Heart right ventricle (tissue), 16 donors: Measurements from ENCODE around the gene LMAN1L. TPM values are rescaled to one million over a fixed set of nuclear protein-coding genes. Genes with fewer than 3 reads are reported as not detected.

ENCODE experiments used
- ATAC-seq, 8 donors: fragments of 200-7000 bp; cut with Tn5 transposase; one replicate each; pipeline ENCODE4 v1.9.1; 2020; ENCODE audit warnings: mild to moderate bottlenecking in 8 of 8, moderate library complexity in 8 of 8, moderate number of reproducible peaks in 1 of 8
- DNase-seq, 2 donors: peaks; one replicate each; pipeline ENCODE4 v3.0.0-alpha.2; 2020
- H3K27ac ChIP-seq, 10 donors: fragments of 200-600 bp; sonication (generic) in 2 of 10; one replicate each; pipeline versions ENCODE4 v1.5.0 to v1.8.0; 2020 to 2022; ENCODE audit warnings: mild to moderate bottlenecking in 3 of 10
- H3K27me3 ChIP-seq, 7 donors: fragments of 200-600 bp; one replicate each; pipeline ENCODE4 v1.8.0; 2021 to 2022; ENCODE audit warnings: mild to moderate bottlenecking in 2 of 7
- H3K36me3 ChIP-seq, 9 donors: fragments of 200-600 bp; sonication (generic) in 1 of 9; one replicate each; pipeline versions ENCODE4 v1.5.0 to v1.8.0; 2020 to 2022; ENCODE audit warnings: mild to moderate bottlenecking in 2 of 9
- H3K4me1 ChIP-seq, 9 donors: fragments of 200-600 bp; sonication (generic) in 1 of 9; one replicate each; pipeline versions ENCODE4 v1.5.0 to v1.8.0; 2020 to 2022; ENCODE audit warnings: mild to moderate bottlenecking in 4 of 9
- H3K4me3 ChIP-seq, 10 donors: fragments of 200-600 bp; sonication (generic) in 2 of 10; one replicate each; pipeline versions ENCODE4 v1.5.0 to v1.8.0; 2020 to 2022; ENCODE audit warnings: mild to moderate bottlenecking in 7 of 10, moderate library complexity in 2 of 10
- H3K9me3 ChIP-seq, 11 donors: fragments of 200-600 bp in 10 of 11; sonication (generic) in 2 of 11; one replicate each; pipeline versions ENCODE4 v1.5.0 to v1.8.0; 2013 to 2022; ENCODE audit warnings: mild to moderate bottlenecking in 2 of 11, control low read depth in 1 of 11, moderate library complexity in 1 of 11
- CTCF ChIP-seq, 9 donors: fragments of 200-600 bp; sonication (generic) in 2 of 9; IDR thresholded peaks; one replicate each; pipeline versions ENCODE4 v1.5.0 to v1.8.0; 2021 to 2022; ENCODE audit warnings: antibody characterized with exemption in 9 of 9, mild to moderate bottlenecking in 5 of 9, moderate library complexity in 1 of 9
- WGBS, 2 donors: extraction: QIAGEN DNeasy Blood & Tissue Kit; methylation state at CpG; one replicate each; pipeline ENCODE4 v1.1.7; 2013; ENCODE audit warnings: inconsistent platforms in 1 of 2; 5-methylcytosine and 5-hydroxymethylcytosine counted together
- intact Hi-C, 10 donors: fragments of 100-400 bp; cut with DNase I; formaldehyde crosslinking; loops; one replicate each; pipeline versions ENCODE4 v1.11.1 to v1.14.2; 2022
- polyA plus RNA-seq, 2 donors: library from polyadenylated mRNA; stranded (reverse); fragments of 200-250 nt; gene quantifications; one replicate each; pipeline ENCODE4 v1.2.3, GENCODE V29; 2013
- total RNA-seq, 10 donors: library from RNA; stranded (reverse); fragmentation: NEBNext Ultra II Directional in 3 of 10; extraction: Animal tissue kit (Norgen Biotek cat#: 25700) in 3 of 10; gene quantifications; one replicate each; pipeline versions ENCODE4 v1.2.1 to v1.2.4, GENCODE V29; 2021 to 2023
- donor health status: Arrhythmogenic right ventricular cardiomyopathy.
- donor health status: ischemic (EF 13 %, LVEDD 7.1; RV severe dilation, severe dysfunction).
- donor health status: healthy with polysubstance abuse.
- donor health status: DM: no; HTN: yes; CAD: no.
- donor health status: DM: no; HTN: no; CAD: no.
- donor health status: ischemic (EF 25% LVEDD 6.9; RV normal size, moderate dysfunction).
- donor health status: ischemic (EF 25% LVEDD 5.7; RV mildly dilated, moderate dysfunction).
- donor health status: healthy.
- donor health status: DM: yes; HTN: yes; CAD: no.
- donor health status: Ischemic cardiomyopathy.
- donor health status: ischemic (EF 35%, LVEDD 5.7; RV mildly dilated, moderate dysfunction).
- donor health status: nonischemic (EF 11% LVEDD 7.7; RV severe dilation, severe dysfunction).
- donor health status: DM: yes; HTN: yes; CAD: no.
- donor health status: PGD.
- donor health status: ischemic (EF 29% LVEDD 5.4; RV normal size, mild dysfunction).
- donor health status: nonischemic (EF 23%, LVEDD 6.1; RV moderate dilation, normal function).

The LMAN1L gene
- total and polyA plus RNA-seq, 12 donors: 0.03 to 47.4 (median 9.0) TPM

DNA sequence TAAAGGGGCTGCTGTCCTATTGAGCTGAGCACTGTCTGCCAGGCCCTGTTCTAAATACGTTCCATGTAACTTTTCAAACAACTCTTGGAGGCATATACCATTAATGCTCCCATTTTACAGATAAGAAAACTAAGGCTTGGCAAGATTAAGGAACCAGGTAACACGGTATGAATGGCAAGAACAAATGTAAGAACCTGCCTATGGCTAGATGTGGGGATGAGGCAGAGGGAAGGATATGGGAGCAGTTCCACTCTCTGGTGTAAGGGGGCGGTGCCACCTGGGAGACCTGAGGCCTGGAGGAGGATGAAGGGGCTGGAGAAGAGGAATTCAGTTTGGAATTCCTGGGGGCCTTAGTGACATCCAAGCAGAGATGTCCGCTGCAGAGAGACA lies 3.8 kb upstream of the LMAN1L start:
- no peak overlapping the region for H3K27ac ChIP-seq
- ATAC-seq: no peak
- DNase-seq: no peak
- H3K4me3 ChIP-seq: no peak overlapping the region
- no peaks in the 10 kb centered on the region for H3K27me3 ChIP-seq
- H3K36me3 ChIP-seq: peaks cover 0 to 12% (median 5%) of the 10 kb centered on the region in 9 donors
- TF ChIP-seq CTCF (IDR thresholded peaks at IDR 0.05): no peak
- intact Hi-C loops: loop anchor here in 2 of 10 donors (5.0 kb wide), 1 partner anchor 37 kb away; no protein-coding TSS in a partner anchor
- peaks cover 0 to 8% (median 0%) of the 10 kb centered on the region in 9 donors for H3K4me1 ChIP-seq
- WGBS, 2 donors: 61 to 70% methylated on average over 4 of the region's 4 CpGs
- H3K9me3 ChIP-seq: no peaks in the 10 kb centered on the region

DNA sequence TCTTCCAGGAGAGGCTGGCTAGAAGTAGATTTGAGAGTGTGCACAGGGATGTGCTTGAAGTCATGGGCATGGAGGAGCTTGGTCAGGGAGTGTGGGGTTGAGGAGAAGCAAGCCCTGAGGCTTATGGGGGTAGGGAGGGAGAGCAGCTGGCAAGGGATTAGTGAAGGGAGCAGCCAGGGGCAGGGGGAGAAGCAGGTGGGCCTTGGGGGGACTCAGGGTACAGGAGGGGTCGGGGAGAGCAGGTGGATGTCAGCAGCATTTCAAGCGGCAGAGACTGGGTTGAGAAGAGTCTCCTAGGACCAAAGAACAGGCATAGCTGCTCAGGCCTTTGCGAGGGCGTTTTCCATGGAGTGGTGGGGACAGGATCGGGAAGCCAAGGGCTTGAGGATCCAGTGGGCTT lies 3.4 kb upstream of the LMAN1L start:
- Histone ChIP-seq H3K4me3 (no peak overlapping the region), H3K27me3 (no peaks in the 10 kb centered on the region), H3K36me3 (peaks cover 0 to 8% (median under 1%) of the 10 kb centered on the region in 9 donors), H3K9me3 (no peaks in the 10 kb centered on the region), H3K4me1 (peaks cover 0 to 8% (median 0%) of the 10 kb centered on the region in 9 donors), H3K27ac (no peak overlapping the region)
- WGBS, 2 donors: 77 to 78% methylated on average over 5 of the region's 5 CpGs
- intact Hi-C loops: loop anchor here in 2 of 10 donors (5.0 kb wide), 1 partner anchor 37 kb away; no protein-coding TSS in a partner anchor
- TF ChIP-seq CTCF (IDR thresholded peaks at IDR 0.05): no peak
- DNase-seq: no peak
- ATAC-seq: no peak

DNA sequence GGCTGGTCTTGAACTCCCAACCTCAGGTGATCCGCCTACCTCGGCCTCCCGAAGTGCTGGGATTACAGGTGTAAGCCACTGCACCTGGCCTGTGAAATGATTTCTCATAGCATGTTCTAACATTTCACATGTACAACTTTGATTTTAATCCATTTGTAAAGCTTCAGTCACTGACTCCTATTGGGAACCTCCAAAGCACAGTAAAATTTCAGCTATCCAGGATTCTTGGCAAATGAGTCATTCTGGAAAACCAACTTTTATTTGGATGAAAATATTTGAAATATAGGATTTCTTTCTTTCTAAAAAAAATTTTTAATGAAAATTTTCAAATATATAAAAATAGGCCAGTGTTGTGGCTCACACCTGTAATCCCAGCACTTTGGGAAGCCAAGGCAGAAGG lies 2.7 kb upstream of the LMAN1L start:
- H3K4me3 ChIP-seq: no peak overlapping the region
- ATAC-seq (no peak), DNase-seq (no peak)
- H3K9me3 ChIP-seq: no peaks in the 10 kb centered on the region
- H3K27ac ChIP-seq: no peak overlapping the region
- peaks cover 0 to 1% (median 0%) of the 10 kb centered on the region in 9 donors for H3K36me3 ChIP-seq
- TF ChIP-seq CTCF (IDR thresholded peaks at IDR 0.05): no peak
- WGBS, 2 donors: 92 to 96% methylated on average over 3 of the region's 3 CpGs
- intact Hi-C loops: loop anchor here in 2 of 10 donors (5.0 kb wide), 1 partner anchor 38 kb away; no protein-coding TSS in a partner anchor
- no peaks in the 10 kb centered on the region for H3K27me3 ChIP-seq
- H3K4me1 ChIP-seq: peaks cover 0 to 13% (median 4%) of the 10 kb centered on the region in 9 donors

- DNase-seq (peak in 1 of 2 donors; percentile 74), ATAC-seq (peak in 6 of 8 donors; percentile 44 to 73 (median 61))
- WGBS, 2 donors: 61 to 63% methylated on average over 10 of the region's 10 CpGs
- Histone ChIP-seq H3K4me1 (peaks cover 0 to 25% (median 14%) of the 10 kb centered on the region in 9 donors), H3K9me3 (no peaks in the 10 kb centered on the region), H3K36me3 (no peaks in the 10 kb centered on the region), H3K27ac (peak overlapping the region in 9 of 10 donors; percentile 14 to 80 (median 55)), H3K27me3 (peaks cover 0 to 5% (median 0%) of the 10 kb centered on the region in 7 donors), H3K4me3 (no peak overlapping the region)
- no peak for TF ChIP-seq CTCF (IDR thresholded peaks at IDR 0.05)
- intact Hi-C loops: no loop called here
Observed at GRCh38 chr15:74815121-74815934, 2.7 kb downstream of the LMAN1L start.
